NCI-H446 (cell line): ENCODE results near the gene TBC1D4.

ENCODE experiments used
- DNase-seq, 2 experiments: peaks; one replicate each; lab custom pipeline; 2025; lab: John Stamatoyannopoulos, UW

TBC1D4 gene, protein sequence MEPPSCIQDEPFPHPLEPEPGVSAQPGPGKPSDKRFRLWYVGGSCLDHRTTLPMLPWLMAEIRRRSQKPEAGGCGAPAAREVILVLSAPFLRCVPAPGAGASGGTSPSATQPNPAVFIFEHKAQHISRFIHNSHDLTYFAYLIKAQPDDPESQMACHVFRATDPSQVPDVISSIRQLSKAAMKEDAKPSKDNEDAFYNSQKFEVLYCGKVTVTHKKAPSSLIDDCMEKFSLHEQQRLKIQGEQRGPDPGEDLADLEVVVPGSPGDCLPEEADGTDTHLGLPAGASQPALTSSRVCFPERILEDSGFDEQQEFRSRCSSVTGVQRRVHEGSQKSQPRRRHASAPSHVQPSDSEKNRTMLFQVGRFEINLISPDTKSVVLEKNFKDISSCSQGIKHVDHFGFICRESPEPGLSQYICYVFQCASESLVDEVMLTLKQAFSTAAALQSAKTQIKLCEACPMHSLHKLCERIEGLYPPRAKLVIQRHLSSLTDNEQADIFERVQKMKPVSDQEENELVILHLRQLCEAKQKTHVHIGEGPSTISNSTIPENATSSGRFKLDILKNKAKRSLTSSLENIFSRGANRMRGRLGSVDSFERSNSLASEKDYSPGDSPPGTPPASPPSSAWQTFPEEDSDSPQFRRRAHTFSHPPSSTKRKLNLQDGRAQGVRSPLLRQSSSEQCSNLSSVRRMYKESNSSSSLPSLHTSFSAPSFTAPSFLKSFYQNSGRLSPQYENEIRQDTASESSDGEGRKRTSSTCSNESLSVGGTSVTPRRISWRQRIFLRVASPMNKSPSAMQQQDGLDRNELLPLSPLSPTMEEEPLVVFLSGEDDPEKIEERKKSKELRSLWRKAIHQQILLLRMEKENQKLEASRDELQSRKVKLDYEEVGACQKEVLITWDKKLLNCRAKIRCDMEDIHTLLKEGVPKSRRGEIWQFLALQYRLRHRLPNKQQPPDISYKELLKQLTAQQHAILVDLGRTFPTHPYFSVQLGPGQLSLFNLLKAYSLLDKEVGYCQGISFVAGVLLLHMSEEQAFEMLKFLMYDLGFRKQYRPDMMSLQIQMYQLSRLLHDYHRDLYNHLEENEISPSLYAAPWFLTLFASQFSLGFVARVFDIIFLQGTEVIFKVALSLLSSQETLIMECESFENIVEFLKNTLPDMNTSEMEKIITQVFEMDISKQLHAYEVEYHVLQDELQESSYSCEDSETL (N-terminal part only)

DNA sequence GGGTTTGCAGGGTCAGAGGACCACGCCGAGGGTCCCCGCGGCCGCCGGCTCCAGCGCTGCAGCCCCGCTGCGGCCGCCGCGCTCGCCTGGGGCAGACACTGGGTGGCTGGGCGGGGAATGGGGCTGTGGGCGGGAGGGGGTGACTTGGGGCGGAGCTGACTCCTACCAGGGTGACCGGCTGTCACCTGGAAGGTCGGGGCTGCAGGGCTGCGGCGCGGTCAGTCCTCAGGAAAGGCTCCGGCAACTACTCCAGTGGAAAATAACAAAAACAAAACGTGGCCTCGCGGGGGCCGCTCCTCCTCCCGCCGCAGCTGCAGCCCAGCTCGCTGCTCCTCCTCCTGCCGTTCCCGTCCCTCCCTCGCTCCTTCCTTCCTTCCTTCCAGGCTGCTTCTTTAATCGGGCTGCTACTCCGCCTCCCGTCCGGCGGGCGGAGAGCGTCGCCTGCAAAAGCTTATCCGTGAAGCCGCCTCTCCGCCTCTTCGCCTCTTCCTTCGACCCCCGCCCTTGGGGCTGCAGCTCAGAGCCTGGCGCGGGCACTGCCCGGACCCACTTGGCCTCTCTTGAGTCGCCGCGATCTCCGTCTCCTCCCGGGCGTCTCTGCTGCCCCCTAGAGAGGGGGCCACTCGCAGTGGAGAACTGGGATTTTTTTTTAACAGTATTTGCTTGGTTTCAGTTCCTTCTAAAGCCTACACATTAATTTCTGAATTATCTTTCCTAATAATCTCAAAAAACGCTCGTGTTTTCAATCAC, at the start of gene TBC1D4:
TSS of gene TBC1D4 (minus strand) at position 100 of the 750 bp plus-strand sequence. CDS start 402 bp downstream, outside the sequence.
- DNase-seq, result peak; percentile 16 to 63

- DNase-seq, result no peak
Measured at GRCh38 chr13:75530549-75530961, 48.6 kb upstream of the TBC1D4 start.

DNA sequence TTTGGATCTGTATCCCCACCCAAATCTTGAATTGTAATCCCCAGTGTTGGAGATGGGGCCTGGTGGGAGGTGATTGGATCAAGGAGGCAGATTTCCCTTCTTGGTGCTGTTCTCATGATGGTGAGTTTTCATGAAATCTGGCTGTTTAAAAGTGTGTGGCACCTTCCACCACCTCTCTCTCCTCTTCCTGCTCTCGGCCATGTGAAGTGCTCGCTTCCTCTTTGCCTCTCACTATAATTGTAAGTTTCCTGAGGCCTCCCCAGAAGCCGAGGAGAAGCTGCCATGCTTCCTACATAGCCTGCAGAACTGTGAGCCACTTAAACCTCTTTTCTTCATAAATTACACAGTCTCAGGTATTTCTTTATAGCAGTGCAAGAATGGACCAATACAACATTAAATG, 40.0 kb upstream of the TBC1D4 start:
- no peak for DNase-seq

- DNase-seq, result no peak
Measured at GRCh38 chr13:75518439-75519088, 36.6 kb upstream of the TBC1D4 start.

DNA sequence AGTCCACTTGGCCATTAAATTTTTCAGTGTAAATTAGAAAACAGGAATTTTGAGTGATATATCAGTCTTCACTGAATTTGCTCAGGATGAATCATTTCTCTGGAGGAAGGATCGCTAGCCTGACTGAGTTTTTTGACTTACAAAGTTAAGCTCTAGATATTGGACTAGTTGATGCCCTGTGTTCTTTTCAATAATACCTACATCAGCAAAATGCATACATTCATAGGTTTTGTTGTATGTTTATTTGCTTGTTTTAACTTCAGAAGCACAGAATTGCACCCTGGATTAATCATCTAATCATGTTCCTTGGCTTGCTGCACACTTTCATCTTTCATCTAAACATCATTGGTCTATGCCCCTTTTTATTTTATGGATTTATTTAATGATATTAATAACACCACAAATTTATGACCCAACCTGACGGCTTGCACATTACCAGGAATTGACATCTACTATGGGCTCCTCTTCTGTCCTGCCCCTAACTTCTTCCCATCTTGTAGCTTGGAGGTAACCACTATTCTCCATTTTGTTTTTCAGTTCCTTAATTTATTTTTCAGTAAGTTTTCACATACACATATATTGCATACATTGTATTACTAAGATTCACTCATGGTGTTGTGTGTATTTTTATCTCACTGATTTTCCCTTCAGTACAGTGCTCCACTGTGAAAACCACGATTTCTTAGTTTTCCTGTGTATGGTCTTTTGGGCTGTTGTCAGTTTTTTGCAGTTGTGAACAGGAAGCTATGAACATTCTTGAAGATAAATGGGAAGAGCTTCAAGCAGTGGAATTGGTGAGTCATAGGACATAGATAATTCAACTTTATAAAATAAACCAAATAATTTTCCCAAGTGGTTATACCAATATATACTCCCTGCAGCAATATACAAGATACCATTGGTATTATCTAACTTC, 32.4 kb upstream of the TBC1D4 start:
- no peak for DNase-seq

GRCh38 chr13:75513271-75513670, 31.3 kb upstream of the TBC1D4 start:
- no peak for DNase-seq

GRCh38 chr13:75512253-75512652, 30.3 kb upstream of the TBC1D4 start:
- no peak for DNase-seq

DNA sequence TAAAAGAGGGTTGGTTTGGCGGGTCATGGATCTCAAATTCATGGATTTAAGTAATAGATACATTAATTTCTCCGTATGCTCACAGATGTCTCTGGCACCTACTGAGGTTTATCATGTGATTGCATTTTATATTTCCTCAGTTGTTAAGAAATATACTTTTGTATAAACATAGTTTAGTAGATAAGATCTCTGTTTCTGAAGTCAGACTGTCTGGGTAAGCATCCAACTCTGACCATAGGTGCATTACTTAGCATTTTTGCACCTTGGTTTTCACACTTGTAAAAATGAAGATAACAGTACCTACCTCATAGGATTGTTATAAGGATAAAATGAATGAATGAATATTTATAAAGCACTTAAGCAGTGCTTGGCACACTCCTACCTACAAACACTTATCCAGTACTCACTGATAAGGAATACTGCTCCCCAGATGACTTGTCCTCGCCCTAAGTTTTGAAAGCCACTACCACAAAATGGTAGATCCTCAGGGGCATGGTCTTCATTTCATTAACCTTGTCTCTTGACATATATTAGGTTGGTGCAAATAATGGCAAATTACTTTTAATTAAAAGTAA, 29.2 kb upstream of the TBC1D4 start:
- no peak for DNase-seq

GRCh38 chr13:75508002-75508548, 26.1 kb upstream of the TBC1D4 start:
- DNase-seq, result no peak

- DNase-seq, result no peak
Measured at GRCh38 chr13:75507027-75508001, 25.3 kb upstream of the TBC1D4 start.

DNA sequence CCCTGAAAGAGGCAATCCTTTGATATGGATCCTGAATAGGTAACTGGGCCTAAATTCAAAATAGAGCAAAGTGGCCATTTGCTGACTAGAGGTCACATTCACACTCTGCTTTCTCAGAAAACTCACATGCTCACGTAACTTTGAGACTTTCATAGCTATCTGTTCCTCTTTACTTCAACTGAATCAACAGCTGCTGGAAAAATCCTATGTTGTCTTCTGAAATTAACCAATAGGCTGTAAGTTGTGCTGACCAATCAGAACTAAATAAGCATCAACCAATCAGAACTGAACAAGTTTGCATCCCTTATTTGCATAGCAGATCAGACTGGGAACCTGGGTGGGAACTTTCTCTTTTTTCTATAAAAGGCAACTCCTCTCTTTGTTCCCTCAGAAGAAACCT, 24.0 kb upstream of the TBC1D4 start:
- no peak for DNase-seq

- no peak for DNase-seq
Measured at GRCh38 chr13:75505327-75505726, 23.4 kb upstream of the TBC1D4 start.

GRCh38 chr13:75495938-75496337, 14.0 kb upstream of the TBC1D4 start:
- DNase-seq, result no peak

DNA sequence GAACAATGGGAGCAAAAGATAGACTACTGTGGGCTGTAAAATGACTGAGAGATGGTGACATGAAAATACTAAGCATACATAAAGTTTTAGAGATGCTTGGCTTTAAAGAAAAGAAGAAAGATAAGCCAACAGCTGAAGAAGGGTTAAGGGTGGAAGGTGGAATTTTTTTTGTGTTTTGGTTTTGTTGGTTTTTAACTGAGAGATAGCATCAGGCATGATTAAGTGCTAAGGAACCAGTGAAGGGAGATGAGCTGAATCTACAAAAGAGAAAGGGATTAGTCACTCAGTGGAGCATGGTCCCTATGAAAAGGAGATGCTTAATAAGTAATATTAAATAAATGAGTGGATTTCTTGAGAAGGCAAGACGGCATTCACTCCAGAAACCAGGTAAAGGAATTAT, 12.5 kb upstream of the TBC1D4 start:
- DNase-seq, result no peak

DNA sequence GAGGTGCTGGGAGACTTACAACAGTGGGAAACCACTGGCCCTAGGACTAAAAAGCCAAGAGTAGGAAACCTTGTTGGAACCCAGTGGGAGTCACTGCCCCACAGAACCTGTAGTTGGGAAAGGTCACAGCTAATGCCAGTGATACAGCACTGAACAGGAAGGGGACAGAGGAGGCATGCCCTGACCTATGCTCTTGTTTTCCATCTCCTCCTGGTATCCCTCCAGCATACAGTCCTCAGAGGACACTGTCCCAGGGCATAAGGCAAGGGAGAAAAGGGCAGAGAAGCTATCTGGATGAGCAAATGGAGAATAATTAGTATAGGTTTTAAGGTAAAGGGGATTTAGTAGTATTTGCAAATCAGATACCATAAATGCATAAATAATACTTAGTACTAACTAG, 11.2 kb upstream of the TBC1D4 start:
- no peak for DNase-seq

GRCh38 chr13:75492389-75492788, 10.4 kb upstream of the TBC1D4 start:
- no peak for DNase-seq

DNA sequence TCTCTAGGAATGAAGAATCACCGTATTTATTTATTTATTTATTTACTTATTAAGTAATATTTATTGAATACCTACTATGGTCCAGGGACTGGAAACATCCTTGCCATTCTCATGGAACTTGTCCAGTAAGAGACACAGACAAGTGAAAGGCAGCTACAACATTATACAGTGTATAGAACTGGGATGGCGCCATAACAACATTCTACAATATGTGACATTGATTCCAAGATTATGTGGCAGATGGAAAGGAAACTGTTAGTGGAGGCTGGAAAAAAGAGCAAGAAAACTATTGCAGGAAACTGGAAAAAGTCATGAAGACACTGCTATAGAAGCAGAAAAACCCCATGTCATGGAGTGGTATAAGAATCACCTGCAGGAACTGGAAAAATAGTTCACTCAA, 9.4 kb upstream of the TBC1D4 start:
- DNase-seq, result no peak
